Measurements from ENCODE around the gene SLC28A3.

GRCh38 chr9:84270847-84271530 lies 69.6 kb downstream of the SLC28A3 start:
- TF ChIP-seq POLR2A (IDR thresholded peaks at IDR 0.05) (no peak), CTCF (IDR thresholded peaks at IDR 0.05) (no peak)

All from thyroid gland (tissue), 4 donors.